ENCODE data around the gene MSRB2. TPM values are rescaled to one million over a fixed set of nuclear protein-coding genes. Genes with fewer than 3 reads are reported as not detected.

The MSRB2 gene
- total RNA-seq, 2 donors from 2014 or later: 6.0 to 14.2 TPM

- Mint-ChIP-seq H3K27me3 (peaks cover 36% of the 10 kb centered on the region), H3K4me3 (no peak overlapping the region), H3K27ac (no peak overlapping the region), H3K4me1 (no peaks in the 10 kb centered on the region), H3K36me3 (ENCODE audit: low read depth) (no peaks in the 10 kb centered on the region), H3K9me3 (no peaks in the 10 kb centered on the region)
- no peak for ATAC-seq (replicated peaks)
Measured at GRCh38 chr10:23081891-23082290, 13.5 kb upstream of the MSRB2 start.

GRCh38 chr10:23088609-23089008 is 6.8 kb upstream of the MSRB2 start:
- Mint-ChIP-seq H3K9me3 (no peaks in the 10 kb centered on the region), H3K4me3 (no peak overlapping the region), H3K4me1 (no peaks in the 10 kb centered on the region), H3K27ac (no peak overlapping the region), H3K27me3 (peaks cover 4% of the 10 kb centered on the region), H3K36me3 (ENCODE audit: low read depth) (no peaks in the 10 kb centered on the region)
- ATAC-seq (replicated peaks): no peak

- Mint-ChIP-seq H3K27ac (peak overlapping the region; percentile 82), H3K36me3 (ENCODE audit: low read depth) (no peaks in the 10 kb centered on the region), H3K4me3 (peak overlapping the region; percentile 97), H3K27me3 (no peaks in the 10 kb centered on the region), H3K9me3 (no peaks in the 10 kb centered on the region), H3K4me1 (peaks cover 16% of the 10 kb centered on the region)
- ATAC-seq (replicated peaks): no peak
Measured at GRCh38 chr10:23094786-23095403, 484 bp upstream of the MSRB2 start.

- Mint-ChIP-seq H3K27me3 (no peaks in the 10 kb centered on the region), H3K27ac (peak overlapping the region; percentile 98), H3K4me1 (peaks cover 20% of the 10 kb centered on the region), H3K4me3 (peak overlapping the region; percentile 97), H3K9me3 (no peaks in the 10 kb centered on the region), H3K36me3 (ENCODE audit: low read depth) (no peaks in the 10 kb centered on the region)
- peak; percentile 64 for ATAC-seq (replicated peaks)
Measured at GRCh38 chr10:23095966-23096801, 805 bp downstream of the MSRB2 start.

GRCh38 chr10:23096802-23097549 is 1.6 kb downstream of the MSRB2 start:
- Mint-ChIP-seq H3K9me3 (no peaks in the 10 kb centered on the region), H3K27ac (peak overlapping the region; percentile 98), H3K27me3 (no peaks in the 10 kb centered on the region), H3K36me3 (ENCODE audit: low read depth) (no peaks in the 10 kb centered on the region), H3K4me3 (peak overlapping the region; percentile 97), H3K4me1 (peaks cover 20% of the 10 kb centered on the region)
- no peak for ATAC-seq (replicated peaks)

- H3K4me1 Mint-ChIP-seq: peaks cover 20% of the 10 kb centered on the region
- H3K9me3 Mint-ChIP-seq: no peaks in the 10 kb centered on the region
- no peak overlapping the region for H3K27ac Mint-ChIP-seq
- no peaks in the 10 kb centered on the region for H3K27me3 Mint-ChIP-seq
- H3K36me3 Mint-ChIP-seq (ENCODE audit: low read depth): peaks cover under 1% of the 10 kb centered on the region
- no peak overlapping the region for H3K4me3 Mint-ChIP-seq
- ATAC-seq (replicated peaks): no peak
Measured at GRCh38 chr10:23099079-23099478, 3.7 kb downstream of the MSRB2 start.

- Mint-ChIP-seq H3K27ac (no peak overlapping the region), H3K9me3 (no peaks in the 10 kb centered on the region), H3K27me3 (no peaks in the 10 kb centered on the region), H3K36me3 (ENCODE audit: low read depth) (peaks cover 8% of the 10 kb centered on the region), H3K4me3 (peak overlapping the region; percentile 1), H3K4me1 (peaks cover 20% of the 10 kb centered on the region)
- ATAC-seq (replicated peaks): no peak
Measured at GRCh38 chr10:23099816-23100215, 4.4 kb downstream of the MSRB2 start.

GRCh38 chr10:23100331-23101030 is 5.1 kb downstream of the MSRB2 start:
- Mint-ChIP-seq H3K27me3 (no peaks in the 10 kb centered on the region), H3K27ac (no peak overlapping the region), H3K4me3 (peak overlapping the region; percentile 1), H3K36me3 (ENCODE audit: low read depth) (peaks cover 15% of the 10 kb centered on the region), H3K4me1 (peaks cover 20% of the 10 kb centered on the region), H3K9me3 (no peaks in the 10 kb centered on the region)
- no peak for ATAC-seq (replicated peaks)

- Mint-ChIP-seq H3K27ac (no peak overlapping the region), H3K27me3 (no peaks in the 10 kb centered on the region), H3K4me3 (no peak overlapping the region), H3K36me3 (ENCODE audit: low read depth) (peaks cover 32% of the 10 kb centered on the region), H3K4me1 (peaks cover 4% of the 10 kb centered on the region), H3K9me3 (no peaks in the 10 kb centered on the region)
- ATAC-seq (replicated peaks): no peak
Measured at GRCh38 chr10:23106331-23107072, 11.1 kb downstream of the MSRB2 start.

GRCh38 chr10:23110722-23111516 is 15.5 kb downstream of the MSRB2 start:
- peaks cover 4% of the 10 kb centered on the region for H3K4me1 Mint-ChIP-seq
- no peak for ATAC-seq (replicated peaks)
- no peaks in the 10 kb centered on the region for H3K27me3 Mint-ChIP-seq
- H3K9me3 Mint-ChIP-seq: no peaks in the 10 kb centered on the region
- H3K36me3 Mint-ChIP-seq (ENCODE audit: low read depth): peaks cover 35% of the 10 kb centered on the region
- no peak overlapping the region for H3K27ac Mint-ChIP-seq
- H3K4me3 Mint-ChIP-seq: no peak overlapping the region

- H3K4me3 Mint-ChIP-seq: no peak overlapping the region
- peaks cover 4% of the 10 kb centered on the region for H3K4me1 Mint-ChIP-seq
- peaks cover 35% of the 10 kb centered on the region for H3K36me3 Mint-ChIP-seq (ENCODE audit: low read depth)
- H3K27me3 Mint-ChIP-seq: no peaks in the 10 kb centered on the region
- no peaks in the 10 kb centered on the region for H3K9me3 Mint-ChIP-seq
- ATAC-seq (replicated peaks): no peak
- no peak overlapping the region for H3K27ac Mint-ChIP-seq
Measured at GRCh38 chr10:23111517-23112286, 16.3 kb downstream of the MSRB2 start.

- Mint-ChIP-seq H3K27ac (no peak overlapping the region), H3K9me3 (no peaks in the 10 kb centered on the region), H3K4me3 (no peak overlapping the region), H3K4me1 (no peaks in the 10 kb centered on the region), H3K27me3 (no peaks in the 10 kb centered on the region), H3K36me3 (ENCODE audit: low read depth) (peaks cover 34% of the 10 kb centered on the region)
- no peak for ATAC-seq (replicated peaks)
Measured at GRCh38 chr10:23114228-23114850, 19.0 kb downstream of the MSRB2 start.
